Thyroid gland (tissue), 4 donors: ENCODE data around the gene ARID2. TPM values are rescaled to one million over a fixed set of nuclear protein-coding genes. Genes with fewer than 3 reads are reported as not detected.
A peak's percentile ranks its signal among the peaks of the same experiment; 100 is the strongest.

Experiments used
- DNase-seq, 2 donors: peaks; one replicate each; pipeline ENCODE4 v3.0.0-alpha.2; 2019
- H3K27ac ChIP-seq, 3 donors: fragments of 200-600 bp; sonication (generic); 1 replicate in 2 of 3; 2 replicates in 1 of 3; pipeline ENCODE4 v1.5.1; 2016 to 2019; ENCODE audit warnings: mild to moderate bottlenecking in 1 of 3, moderate library complexity in 1 of 3
- H3K27me3 ChIP-seq: fragments of 200-600 bp; sonication (generic); one replicate; pipeline ENCODE4 v1.5.1; 2019
- H3K36me3 ChIP-seq, 2 donors: fragments of 200-600 bp; sonication (generic); one replicate each; pipeline ENCODE4 v1.5.1; 2016 to 2019
- H3K4me1 ChIP-seq, 2 donors: fragments of 200-600 bp; sonication (generic); one replicate each; pipeline ENCODE4 v1.5.1; 2017 to 2019
- H3K4me3 ChIP-seq, 3 donors: fragments of 200-600 bp; sonication (generic); replicated peaks in 1 of 3; 1 replicate in 2 of 3; 2 replicates in 1 of 3; pipeline ENCODE4 v1.5.1; 2016; ENCODE audit warnings: mild to moderate bottlenecking in 1 of 3
- H3K9me3 ChIP-seq: fragments of 200-600 bp; sonication (generic); one replicate; pipeline ENCODE4 v1.5.1; 2017
- POLR2A ChIP-seq, 2 donors: fragments of 450-650 bp; IDR thresholded peaks; one replicate each; pipeline ENCODE4 v1.6.1; 2017; ENCODE audit warnings: antibody characterized with exemption in 2 of 2, mild to moderate bottlenecking in 2 of 2, moderate library complexity in 1 of 2
- WGBS, 2 donors: methylation state at CpG; one replicate each; pipeline ENCODE4 v1.1.5; 2017; 5-methylcytosine and 5-hydroxymethylcytosine counted together
- intact Hi-C: fragments of 100-400 bp; cut with DNase I; formaldehyde crosslinking; loops from one replicate; pipeline ENCODE4 v1.15.1; 2023
- total RNA-seq, 4 donors: library from RNA; depleted of rRNA; stranded (reverse); fragments of >200 nt; gene quantifications; one replicate each; pipeline ENCODE4 v1.2.3, GENCODE V29; 2016
- TF ChIP-seq, protein P1 (sequence below), 6 experiments: fragments of 200-600 bp in 3 of 6; fragments of 450-650 bp in 3 of 6; sonication (generic) in 3 of 6; IDR thresholded peaks; one replicate each; pipeline ENCODE4 v1.5.1; 2016 to 2019; ENCODE audit warnings: antibody characterized with exemption in 6 of 6, mild to moderate bottlenecking in 2 of 6, inconsistent platforms in 1 of 6, moderate library complexity in 1 of 6

ARID2 gene
- total RNA-seq, 4 donors from 2014 or later: 44.7 to 69.2 (median 50.6) TPM

DNA sequence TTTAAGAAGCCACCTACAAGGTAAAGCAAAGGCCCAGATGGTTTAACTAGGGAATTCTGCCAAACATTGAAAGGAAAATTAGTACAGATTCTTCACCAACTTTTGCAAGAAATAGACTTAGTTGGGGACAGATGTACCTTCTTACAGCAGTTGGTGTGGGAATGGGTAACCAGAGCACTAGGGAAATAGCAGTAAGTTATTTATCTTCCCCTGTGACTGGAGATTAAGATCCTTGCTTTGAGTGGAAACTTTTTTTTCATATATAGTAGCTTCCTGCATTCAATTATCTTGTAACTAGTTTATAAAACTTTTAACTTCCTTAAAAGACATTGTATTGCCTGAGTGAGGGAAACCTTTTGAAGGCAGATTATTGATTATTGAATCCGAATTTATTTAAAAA, 44.2 kb downstream of the ARID2 start:
- no peak overlapping the region for H3K4me3 ChIP-seq
- no peaks in the 10 kb centered on the region for H3K36me3 ChIP-seq
- DNase-seq: no peak
- 98% methylated on average over 1 of the region's 1 CpG for WGBS, 2 donors
- H3K9me3 ChIP-seq: no peaks in the 10 kb centered on the region
- H3K27ac ChIP-seq: no peak overlapping the region
- TF ChIP-seq, protein P1, sequence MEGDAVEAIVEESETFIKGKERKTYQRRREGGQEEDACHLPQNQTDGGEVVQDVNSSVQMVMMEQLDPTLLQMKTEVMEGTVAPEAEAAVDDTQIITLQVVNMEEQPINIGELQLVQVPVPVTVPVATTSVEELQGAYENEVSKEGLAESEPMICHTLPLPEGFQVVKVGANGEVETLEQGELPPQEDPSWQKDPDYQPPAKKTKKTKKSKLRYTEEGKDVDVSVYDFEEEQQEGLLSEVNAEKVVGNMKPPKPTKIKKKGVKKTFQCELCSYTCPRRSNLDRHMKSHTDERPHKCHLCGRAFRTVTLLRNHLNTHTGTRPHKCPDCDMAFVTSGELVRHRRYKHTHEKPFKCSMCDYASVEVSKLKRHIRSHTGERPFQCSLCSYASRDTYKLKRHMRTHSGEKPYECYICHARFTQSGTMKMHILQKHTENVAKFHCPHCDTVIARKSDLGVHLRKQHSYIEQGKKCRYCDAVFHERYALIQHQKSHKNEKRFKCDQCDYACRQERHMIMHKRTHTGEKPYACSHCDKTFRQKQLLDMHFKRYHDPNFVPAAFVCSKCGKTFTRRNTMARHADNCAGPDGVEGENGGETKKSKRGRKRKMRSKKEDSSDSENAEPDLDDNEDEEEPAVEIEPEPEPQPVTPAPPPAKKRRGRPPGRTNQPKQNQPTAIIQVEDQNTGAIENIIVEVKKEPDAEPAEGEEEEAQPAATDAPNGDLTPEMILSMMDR (IDR thresholded peaks at IDR 0.05): no peak
- no peak for TF ChIP-seq POLR2A (IDR thresholded peaks at IDR 0.05)
- H3K4me1 ChIP-seq: peaks cover 0 to 5% of the 10 kb centered on the region in 2 donors
- intact Hi-C loops: no loop called here
- no peaks in the 10 kb centered on the region for H3K27me3 ChIP-seq

DNA sequence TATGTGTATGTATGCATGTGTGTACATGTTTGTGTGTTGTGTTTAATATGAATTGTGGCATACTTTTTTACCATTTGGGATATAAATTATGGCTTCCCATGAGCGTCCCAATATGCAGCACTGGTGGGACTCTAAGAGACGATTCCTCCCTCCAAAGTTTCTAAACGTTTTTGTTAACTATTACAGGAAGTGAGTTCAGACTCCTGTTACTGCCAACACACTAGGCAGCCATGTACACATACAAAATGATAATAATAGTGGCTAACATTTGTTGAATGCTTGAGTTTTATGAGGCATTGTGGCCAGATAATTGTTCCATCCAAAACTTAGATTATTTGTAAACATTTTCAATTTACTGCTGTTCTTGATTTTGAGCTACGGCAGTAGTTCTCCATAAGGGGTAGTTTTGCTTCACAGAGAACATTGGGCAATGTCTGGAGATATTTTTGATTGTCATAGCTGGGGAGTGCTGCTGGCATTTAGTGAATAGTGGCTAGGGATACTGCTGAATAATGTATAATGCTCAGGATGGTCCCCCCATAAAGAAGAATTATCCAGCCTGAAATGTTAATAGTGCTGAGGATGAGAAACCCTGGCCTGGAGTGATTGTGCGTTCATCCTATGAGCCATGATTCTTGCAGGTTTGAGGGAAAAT, 45.1 kb downstream of the ARID2 start:
- intact Hi-C loops: no loop called here
- H3K27me3 ChIP-seq: no peaks in the 10 kb centered on the region
- H3K4me3 ChIP-seq: no peak overlapping the region
- peaks cover 0 to 5% of the 10 kb centered on the region in 2 donors for H3K4me1 ChIP-seq
- H3K36me3 ChIP-seq: no peaks in the 10 kb centered on the region
- 74 to 85% methylated on average over 5 of the region's 5 CpGs for WGBS, 2 donors
- no peak for TF ChIP-seq POLR2A (IDR thresholded peaks at IDR 0.05)
- TF ChIP-seq, protein P1 (IDR thresholded peaks at IDR 0.05): no peak
- DNase-seq: no peak
- no peaks in the 10 kb centered on the region for H3K9me3 ChIP-seq
- no peak overlapping the region for H3K27ac ChIP-seq

DNA sequence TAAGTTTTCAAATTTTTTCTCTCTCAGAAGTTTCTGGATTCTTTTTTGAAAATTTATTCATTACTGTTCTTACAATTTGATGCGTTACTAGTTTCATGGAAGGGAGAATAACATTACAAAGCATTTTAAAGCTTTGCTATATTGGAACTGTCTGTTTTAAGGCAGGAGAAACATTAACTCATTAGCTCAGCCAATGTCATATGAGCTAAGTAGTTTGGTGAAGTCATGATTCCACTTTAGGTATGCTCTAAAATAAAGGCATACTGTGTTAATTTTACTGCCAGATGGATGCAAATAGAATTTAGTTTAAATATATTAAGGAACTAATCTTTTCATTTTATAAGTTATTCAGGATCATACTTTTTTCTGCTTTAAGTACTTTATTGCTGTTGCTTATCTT, 46.0 kb downstream of the ARID2 start:
- 90% methylated on average over 1 of the region's 1 CpG for WGBS, 2 donors
- TF ChIP-seq, protein P1 (IDR thresholded peaks at IDR 0.05): no peak
- no peak for TF ChIP-seq POLR2A (IDR thresholded peaks at IDR 0.05)
- Histone ChIP-seq H3K4me1 (peaks cover 0 to 5% of the 10 kb centered on the region in 2 donors), H3K27ac (no peak overlapping the region), H3K27me3 (no peaks in the 10 kb centered on the region), H3K9me3 (no peaks in the 10 kb centered on the region), H3K4me3 (no peak overlapping the region), H3K36me3 (no peaks in the 10 kb centered on the region)
- intact Hi-C loops: no loop called here
- DNase-seq: no peak

DNA sequence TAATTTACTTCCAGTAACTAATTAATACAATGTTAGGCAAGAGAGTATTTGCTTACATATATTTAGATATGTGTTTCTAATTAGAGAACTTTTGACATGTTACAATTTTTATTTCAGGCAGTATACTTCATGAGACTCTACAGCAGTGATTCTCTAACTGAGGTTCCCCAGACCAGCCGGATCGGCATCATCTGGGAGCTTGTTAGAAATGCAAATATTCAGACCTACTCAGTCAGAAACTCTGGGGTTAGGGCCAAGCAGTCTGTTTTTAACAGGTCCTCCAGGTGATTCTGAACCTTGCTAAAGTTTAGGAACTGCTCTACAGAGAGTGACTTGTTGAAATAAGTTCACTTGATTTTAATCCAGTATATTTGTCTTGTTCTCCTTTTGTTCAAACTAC, 46.5 kb downstream of the ARID2 start:
- Histone ChIP-seq H3K4me1 (peaks cover 0 to 5% of the 10 kb centered on the region in 2 donors), H3K27me3 (no peaks in the 10 kb centered on the region), H3K36me3 (no peaks in the 10 kb centered on the region), H3K9me3 (no peaks in the 10 kb centered on the region), H3K4me3 (no peak overlapping the region), H3K27ac (no peak overlapping the region)
- TF ChIP-seq, protein P1 (IDR thresholded peaks at IDR 0.05): no peak
- no peak for TF ChIP-seq POLR2A (IDR thresholded peaks at IDR 0.05)
- peak; percentile 42 to 53 for DNase-seq
- intact Hi-C loops: no loop called here
- WGBS, 2 donors: 19 to 36% methylated on average over 2 of the region's 2 CpGs

DNA sequence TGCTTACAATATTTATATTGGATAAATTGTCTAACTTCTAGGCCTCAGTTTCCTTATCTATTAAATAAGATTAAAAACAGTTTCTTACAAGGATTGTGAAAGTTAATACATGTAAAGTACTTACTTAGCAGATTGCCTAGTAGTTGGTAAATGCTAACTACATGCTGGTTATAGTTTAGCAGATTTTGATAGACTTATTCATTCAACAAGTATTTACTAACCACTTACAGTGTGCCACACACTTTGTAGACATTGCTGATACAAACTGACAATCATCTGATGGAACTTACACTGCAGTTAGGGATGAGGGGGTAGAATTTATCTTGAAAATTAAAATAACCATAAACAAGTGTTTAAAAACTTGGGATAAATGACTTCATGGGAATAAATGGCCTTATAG, 50.4 kb downstream of the ARID2 start:
- H3K9me3 ChIP-seq: no peaks in the 10 kb centered on the region
- H3K4me3 ChIP-seq: no peak overlapping the region
- no peaks in the 10 kb centered on the region for H3K36me3 ChIP-seq
- no peaks in the 10 kb centered on the region for H3K27me3 ChIP-seq
- intact Hi-C loops: no loop called here
- H3K4me1 ChIP-seq: peaks cover 0 to 3% of the 10 kb centered on the region in 2 donors
- no peak for TF ChIP-seq POLR2A (IDR thresholded peaks at IDR 0.05)
- TF ChIP-seq, protein P1 (IDR thresholded peaks at IDR 0.05): no peak
- H3K27ac ChIP-seq: no peak overlapping the region
- DNase-seq: no peak
